GM12801 (cell line): ENCODE measurements around the gene GBE1.

ENCODE experiments used
- CTCF ChIP-seq: IDR thresholded peaks from one replicate; pipeline ENCODE4 v1.5.1; 2011; ENCODE audit warnings: control low read depth; ENCODE audit not compliant: insufficient read length; ENCODE audit errors: extremely low read depth

Gene GBE1

GRCh38 chr3:81749265-81749664, 12.2 kb downstream of the GBE1 start:
- TF ChIP-seq CTCF, result no peak

GRCh38 chr3:81744366-81744765, 17.1 kb downstream of the GBE1 start:
- no peak for TF ChIP-seq CTCF

- TF ChIP-seq CTCF, result no peak
Observed at GRCh38 chr3:81743096-81744025, 18.1 kb downstream of the GBE1 start.

GRCh38 chr3:81742581-81742980, 18.9 kb downstream of the GBE1 start:
- no peak for TF ChIP-seq CTCF

- TF ChIP-seq CTCF, result no peak
Observed at GRCh38 chr3:81741216-81741615, 20.2 kb downstream of the GBE1 start.

GRCh38 chr3:81740731-81741130, 20.7 kb downstream of the GBE1 start:
- TF ChIP-seq CTCF, result no peak

- TF ChIP-seq CTCF, result no peak
Observed at GRCh38 chr3:81735334-81735733, 26.1 kb downstream of the GBE1 start.
